ENCODE measurements around the gene RASGRP2. TPM values are rescaled to one million over a fixed set of nuclear protein-coding genes. Genes with fewer than 3 reads are reported as not detected.

Gene RASGRP2
- total RNA-seq, 1 experiment from 2014 or later = not detected

DNA sequence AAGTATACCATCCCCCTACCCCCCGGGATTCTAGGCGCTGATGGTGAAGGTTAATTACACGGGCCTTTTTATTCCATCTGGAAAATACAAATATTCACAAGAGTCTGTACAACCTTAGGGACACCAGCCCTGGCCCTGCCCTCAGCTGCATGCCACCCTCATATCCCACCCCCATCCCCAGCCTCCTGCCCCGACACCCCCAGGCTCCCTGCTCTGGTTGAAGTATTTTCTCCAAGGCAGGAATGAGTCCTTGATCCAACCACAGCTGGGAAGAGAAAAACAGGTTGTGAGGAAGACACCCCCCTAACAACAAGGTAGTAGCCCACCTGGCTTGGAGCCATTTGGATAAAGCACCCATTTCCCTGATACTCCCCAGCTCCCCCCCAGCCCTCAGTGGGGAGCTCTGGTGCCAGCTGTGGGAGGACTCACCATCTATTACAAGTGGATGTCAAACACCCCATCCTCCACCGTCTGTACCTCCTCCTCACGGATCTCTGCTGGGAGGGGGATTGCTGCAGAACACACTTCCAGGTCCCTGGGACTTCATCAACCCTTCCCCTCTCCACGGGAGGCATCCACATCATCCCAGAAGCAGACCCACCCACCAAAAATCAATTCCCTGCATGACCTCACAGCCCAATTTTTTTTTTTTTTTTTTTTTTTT, 16.9 kb downstream of the RASGRP2 start:
- H3K9me3 Mint-ChIP-seq (ENCODE audit: unreplicated experiment) = no peaks in the 10 kb centered on the region
- TF ChIP-seq, protein P1, sequence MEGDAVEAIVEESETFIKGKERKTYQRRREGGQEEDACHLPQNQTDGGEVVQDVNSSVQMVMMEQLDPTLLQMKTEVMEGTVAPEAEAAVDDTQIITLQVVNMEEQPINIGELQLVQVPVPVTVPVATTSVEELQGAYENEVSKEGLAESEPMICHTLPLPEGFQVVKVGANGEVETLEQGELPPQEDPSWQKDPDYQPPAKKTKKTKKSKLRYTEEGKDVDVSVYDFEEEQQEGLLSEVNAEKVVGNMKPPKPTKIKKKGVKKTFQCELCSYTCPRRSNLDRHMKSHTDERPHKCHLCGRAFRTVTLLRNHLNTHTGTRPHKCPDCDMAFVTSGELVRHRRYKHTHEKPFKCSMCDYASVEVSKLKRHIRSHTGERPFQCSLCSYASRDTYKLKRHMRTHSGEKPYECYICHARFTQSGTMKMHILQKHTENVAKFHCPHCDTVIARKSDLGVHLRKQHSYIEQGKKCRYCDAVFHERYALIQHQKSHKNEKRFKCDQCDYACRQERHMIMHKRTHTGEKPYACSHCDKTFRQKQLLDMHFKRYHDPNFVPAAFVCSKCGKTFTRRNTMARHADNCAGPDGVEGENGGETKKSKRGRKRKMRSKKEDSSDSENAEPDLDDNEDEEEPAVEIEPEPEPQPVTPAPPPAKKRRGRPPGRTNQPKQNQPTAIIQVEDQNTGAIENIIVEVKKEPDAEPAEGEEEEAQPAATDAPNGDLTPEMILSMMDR (IDR thresholded peaks at IDR 0.05; ENCODE audit: unreplicated experiment) = no peak
- peaks cover 33% of the 10 kb centered on the region for H3K27me3 Mint-ChIP-seq (ENCODE audit: insufficient read depth, unreplicated experiment)
- ChIA-PET POLR2A (interaction anchor here (0.6 kb wide), 1 partner anchor 14 kb away, joined by 3 read pairs; no protein-coding TSS in a partner anchor), CTCF (interaction anchor here (1.0 to 1.3 kb wide), 2 partner anchors 38 to 280 kb away, joined by 3 read pairs; no protein-coding TSS in a partner anchor)
- no peaks in the 10 kb centered on the region for H3K4me1 Mint-ChIP-seq (ENCODE audit: insufficient read depth, unreplicated experiment)
- no TSS peak for BruUV-seq (replicated peaks)
- no peak overlapping the region for H3K27ac Mint-ChIP-seq (ENCODE audit: low read depth, unreplicated experiment)
- DNase-seq (ENCODE audit: unreplicated experiment) = no peak
- intact Hi-C loops (cut with micrococcal nuclease) = no loop called here
- no peaks in the 10 kb centered on the region for H3K36me3 Mint-ChIP-seq (ENCODE audit: insufficient read depth, unreplicated experiment)
- no peak overlapping the region for H3K4me3 Mint-ChIP-seq (ENCODE audit: unreplicated experiment)

DNA sequence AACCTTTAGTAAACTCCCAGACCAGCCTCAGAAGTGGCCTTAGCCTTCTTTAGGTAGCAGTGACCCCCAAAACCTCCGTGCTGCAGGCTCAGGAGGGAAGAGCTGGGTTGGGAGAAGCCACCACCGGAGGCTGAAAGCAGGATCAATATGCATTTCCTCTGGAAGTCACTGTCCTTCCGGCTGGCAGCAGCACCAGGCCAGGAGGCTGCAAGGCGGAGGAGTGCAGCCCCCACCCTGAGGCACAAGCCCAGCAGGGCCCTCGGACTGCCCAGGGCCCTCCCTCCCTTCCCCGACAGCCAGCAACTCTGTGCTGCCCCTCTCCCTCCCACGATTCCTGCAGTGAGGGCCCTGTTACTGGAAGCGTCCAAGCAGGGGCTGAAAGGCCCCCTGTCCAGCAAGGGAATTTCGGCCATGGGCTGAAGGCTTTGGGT, 17.7 kb downstream of the RASGRP2 start:
- ChIA-PET POLR2A (no interaction called here), CTCF (interaction anchor here (0.7 to 1.0 kb wide), 2 partner anchors 23 to 38 kb away, joined by 5 to 6 read pairs; no protein-coding TSS in a partner anchor)
- H3K4me1 Mint-ChIP-seq (ENCODE audit: insufficient read depth, unreplicated experiment) = no peaks in the 10 kb centered on the region
- peaks cover 40% of the 10 kb centered on the region for H3K27me3 Mint-ChIP-seq (ENCODE audit: insufficient read depth, unreplicated experiment)
- no peak overlapping the region for H3K27ac Mint-ChIP-seq (ENCODE audit: low read depth, unreplicated experiment)
- TF ChIP-seq, protein P1 (IDR thresholded peaks at IDR 0.05; ENCODE audit: unreplicated experiment) = no peak
- no peak for DNase-seq (ENCODE audit: unreplicated experiment)
- no peak overlapping the region for H3K4me3 Mint-ChIP-seq (ENCODE audit: unreplicated experiment)
- no peaks in the 10 kb centered on the region for H3K36me3 Mint-ChIP-seq (ENCODE audit: insufficient read depth, unreplicated experiment)
- intact Hi-C loops (cut with micrococcal nuclease) = no loop called here
- no TSS peak for BruUV-seq (replicated peaks)
- no peaks in the 10 kb centered on the region for H3K9me3 Mint-ChIP-seq (ENCODE audit: unreplicated experiment)

DNA sequence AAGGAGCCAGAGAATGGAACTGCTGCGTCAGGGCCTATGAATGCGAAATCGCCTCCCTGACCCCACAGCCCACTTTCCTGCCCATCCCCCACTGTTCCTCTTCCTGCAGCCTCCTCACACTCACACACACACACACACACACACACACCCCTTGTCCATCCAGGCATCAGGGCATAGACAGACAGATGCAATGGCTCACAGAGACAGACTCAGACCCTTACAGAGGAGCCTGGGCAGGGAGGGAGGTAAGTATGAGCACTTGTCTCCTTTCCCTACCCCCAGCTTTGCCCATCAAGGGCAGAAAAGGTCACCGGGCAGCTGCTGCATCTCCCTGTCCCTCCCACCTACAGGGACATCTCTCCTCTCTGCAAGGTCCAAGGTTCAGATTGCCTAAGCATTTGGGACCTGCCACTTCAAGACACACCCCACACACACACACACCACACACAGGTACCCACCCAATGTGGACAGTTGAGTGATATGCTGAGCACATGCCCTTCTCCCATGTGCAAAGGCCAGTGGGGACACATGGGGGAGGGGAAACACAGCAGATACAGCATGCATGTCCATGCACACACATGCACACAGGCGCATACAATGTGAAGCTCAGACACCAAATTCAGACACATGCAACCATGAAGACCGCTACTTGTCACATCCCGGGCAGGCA, 18.9 kb downstream of the RASGRP2 start:
- H3K4me3 Mint-ChIP-seq (ENCODE audit: unreplicated experiment) = no peak overlapping the region
- no peak for DNase-seq (ENCODE audit: unreplicated experiment)
- no peaks in the 10 kb centered on the region for H3K9me3 Mint-ChIP-seq (ENCODE audit: unreplicated experiment)
- H3K27me3 Mint-ChIP-seq (ENCODE audit: insufficient read depth, unreplicated experiment) = peaks cover 46% of the 10 kb centered on the region
- intact Hi-C loops (cut with micrococcal nuclease) = no loop called here
- ChIA-PET CTCF (interaction anchor here (0.7 to 1.0 kb wide), 4 partner anchors 11 to 37 kb away, joined by 3 to 6 read pairs (median 4); no protein-coding TSS in a partner anchor), POLR2A (no interaction called here)
- H3K4me1 Mint-ChIP-seq (ENCODE audit: insufficient read depth, unreplicated experiment) = no peaks in the 10 kb centered on the region
- H3K36me3 Mint-ChIP-seq (ENCODE audit: insufficient read depth, unreplicated experiment) = no peaks in the 10 kb centered on the region
- BruUV-seq (replicated peaks) = no TSS peak
- no peak overlapping the region for H3K27ac Mint-ChIP-seq (ENCODE audit: low read depth, unreplicated experiment)
- TF ChIP-seq, protein P1 (IDR thresholded peaks at IDR 0.05; ENCODE audit: unreplicated experiment) = no peak

Measured in MCF 10A (cell line).